Measurements from ENCODE around the gene INSIG1.

Gene INSIG1

DNA sequence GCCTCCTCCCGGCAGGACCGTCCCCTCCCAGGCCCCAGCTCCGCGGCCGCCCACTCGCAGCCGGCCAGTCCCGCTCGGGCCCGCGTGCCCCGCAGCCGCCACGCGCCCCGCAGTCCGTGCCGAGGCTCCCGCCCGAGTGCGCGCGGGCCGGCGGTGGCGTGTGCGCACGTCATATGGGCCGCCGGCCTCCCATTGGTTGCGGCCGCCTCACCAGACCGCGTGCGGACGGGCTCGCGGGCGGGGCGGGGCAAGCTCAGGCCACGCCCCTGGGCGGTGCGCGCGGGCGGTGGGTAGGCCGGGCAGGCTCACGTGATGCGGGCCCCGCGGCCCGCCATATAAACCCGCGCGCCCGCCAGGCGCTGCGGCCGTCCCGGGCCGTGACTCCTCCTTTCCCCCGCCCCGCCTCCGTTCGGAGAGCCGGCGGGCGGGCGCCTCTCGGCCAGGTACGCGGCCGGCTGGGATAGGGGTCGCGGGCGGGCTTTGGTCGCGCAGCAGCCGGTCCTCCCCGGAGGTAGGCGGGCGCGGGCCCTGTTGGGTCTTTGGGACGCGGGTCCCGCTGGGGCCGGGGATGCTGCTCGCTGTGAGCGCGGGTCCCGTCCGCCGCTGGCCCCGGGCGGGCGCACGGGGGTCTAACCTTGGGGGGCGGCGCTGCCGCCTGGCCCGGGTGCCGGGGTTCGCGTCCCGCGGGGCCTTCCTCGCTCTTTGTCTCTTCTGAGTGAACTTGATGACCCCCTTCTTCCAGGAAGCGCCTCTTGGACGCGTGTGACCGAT lies at the start of gene INSIG1:
TSS of gene INSIG1 (plus strand) at position 362 of the 771 bp plus-strand sequence. CDS start at position 770, 408 bp downstream.
- peak; percentile 72 for DNase-seq (ENCODE audit: low read depth)

DNA sequence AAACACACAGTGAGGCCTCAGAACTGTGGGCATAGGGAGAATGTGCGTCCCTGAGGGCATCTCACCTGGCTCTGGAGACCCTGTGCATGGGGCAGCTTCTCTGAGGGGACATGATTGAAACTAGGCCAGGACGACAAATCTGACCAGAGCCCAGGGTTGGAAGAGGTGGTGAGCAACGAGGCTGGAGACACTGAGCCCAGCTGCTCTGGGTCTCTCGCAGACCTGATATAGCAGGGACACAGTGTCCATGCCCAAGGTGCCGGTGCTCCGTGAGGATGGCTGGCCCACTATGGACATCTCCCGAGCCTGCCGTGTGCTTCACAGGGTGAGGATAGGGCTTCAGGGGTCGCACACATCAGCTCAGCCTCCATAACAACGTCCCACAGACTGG lies 49.3 kb upstream of the INSIG1 start:
- no peak for DNase-seq (ENCODE audit: low read depth)

DNA sequence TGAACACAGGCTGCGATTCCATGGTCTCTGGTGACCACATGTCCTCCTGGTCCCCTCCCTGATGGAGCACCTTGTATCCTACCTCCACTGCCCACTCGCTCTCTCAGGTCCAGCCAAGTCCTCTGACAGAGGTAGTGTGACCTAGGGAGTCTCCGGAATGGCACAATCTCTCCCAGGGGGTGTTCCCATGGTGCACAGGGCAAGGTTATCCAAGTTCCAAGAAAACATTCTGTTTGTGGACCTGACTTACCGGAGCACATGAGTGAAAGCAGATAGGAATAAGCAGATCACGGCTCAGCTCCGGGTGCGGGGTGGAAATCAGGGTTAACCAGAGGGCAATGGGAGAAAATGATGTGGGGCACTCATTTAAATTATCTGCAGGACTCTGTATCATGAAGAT lies 45.8 kb upstream of the INSIG1 start:
- DNase-seq (ENCODE audit: low read depth) = no peak

DNA sequence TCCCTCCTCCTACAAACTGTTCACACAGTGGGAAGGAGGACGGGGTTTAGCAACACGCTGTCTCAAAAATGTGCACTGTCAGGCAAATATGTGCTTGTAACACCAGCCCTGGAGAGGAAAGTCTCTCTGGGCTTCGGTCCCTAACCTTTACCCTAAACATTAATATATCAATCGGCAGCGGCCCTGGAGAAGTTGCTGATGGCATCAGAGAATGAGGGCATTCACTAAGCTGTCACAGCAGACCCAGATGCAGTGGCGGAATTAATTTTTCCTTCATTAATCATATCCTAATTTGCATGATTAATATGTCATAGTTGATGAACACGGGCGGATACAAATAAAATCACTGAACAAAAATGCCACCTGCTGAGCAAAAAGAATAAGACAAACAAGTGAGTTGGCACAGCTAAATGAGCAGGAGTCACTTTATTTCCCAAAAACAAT lies 45.2 kb upstream of the INSIG1 start:
- DNase-seq (ENCODE audit: low read depth) = no peak

DNA sequence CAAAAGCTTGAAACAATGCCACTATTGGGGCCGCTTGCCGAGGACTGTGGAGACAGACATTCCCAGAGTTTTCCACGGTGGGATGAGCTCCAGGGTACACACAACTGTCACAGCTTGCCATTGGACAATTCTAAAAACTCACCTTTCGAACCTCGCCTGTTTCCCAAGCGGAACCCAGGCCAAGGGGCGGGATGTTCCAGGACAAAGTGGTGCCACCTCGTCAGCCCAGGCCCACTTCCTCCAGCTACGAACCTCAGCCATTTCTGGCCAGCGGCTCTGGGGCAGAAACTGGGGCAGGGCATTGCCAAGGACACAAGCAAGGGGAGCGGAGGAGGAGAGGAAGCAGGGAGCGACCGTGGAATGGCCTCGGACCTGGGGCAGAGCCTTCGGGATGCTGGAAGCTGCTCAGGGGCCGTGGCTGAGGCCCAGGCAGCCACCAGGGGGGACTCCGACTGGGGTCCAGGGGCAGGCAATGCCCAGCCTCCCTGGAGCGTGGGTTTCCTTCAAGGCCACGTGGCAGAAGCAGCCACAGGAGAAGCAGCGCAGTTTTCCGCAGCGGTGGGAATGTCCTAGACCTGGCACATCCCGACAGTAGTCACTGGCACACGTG lies 44.7 kb upstream of the INSIG1 start:
- DNase-seq (ENCODE audit: low read depth) = no peak

DNA sequence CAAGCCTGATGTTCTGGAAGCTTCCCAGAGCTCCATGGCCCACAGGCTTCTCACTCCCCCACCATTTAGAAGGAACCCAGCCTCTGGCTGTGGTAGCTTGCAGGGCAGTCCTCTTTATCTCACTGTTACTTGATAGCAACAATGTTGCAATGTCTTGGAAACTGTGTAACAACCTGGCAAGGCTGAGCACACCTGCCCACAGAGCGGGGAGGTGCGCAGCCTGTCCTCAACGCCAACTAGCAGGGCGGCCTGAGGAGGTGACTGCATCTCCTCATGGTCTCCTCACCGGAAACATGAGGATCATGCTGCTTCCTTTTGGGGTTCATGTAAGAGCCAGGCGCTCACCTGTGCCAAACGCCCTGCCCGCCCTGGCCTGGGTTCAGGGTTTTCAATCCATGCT lies 43.7 kb upstream of the INSIG1 start:
- no peak for DNase-seq (ENCODE audit: low read depth)

DNA sequence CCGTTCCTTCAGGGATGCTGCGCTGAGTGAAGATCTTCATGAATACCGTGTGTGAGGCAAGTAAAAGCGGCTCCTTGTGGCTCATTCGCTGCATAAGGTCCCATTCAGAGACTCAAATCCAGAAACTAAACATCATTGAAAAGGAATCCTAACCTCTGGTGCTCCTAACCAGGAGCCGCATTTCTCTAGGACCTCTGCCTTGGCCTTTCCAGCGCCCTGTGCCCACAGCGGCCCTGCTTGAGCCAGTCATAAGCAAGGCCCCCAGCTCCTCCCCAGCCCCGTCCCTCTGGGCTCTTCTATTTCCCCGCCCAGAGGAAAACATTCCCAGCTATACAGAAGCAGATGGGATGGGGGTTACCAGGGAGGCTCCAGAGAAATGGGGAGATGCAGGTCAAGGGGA lies 42.6 kb upstream of the INSIG1 start:
- DNase-seq (ENCODE audit: low read depth) = no peak

DNA sequence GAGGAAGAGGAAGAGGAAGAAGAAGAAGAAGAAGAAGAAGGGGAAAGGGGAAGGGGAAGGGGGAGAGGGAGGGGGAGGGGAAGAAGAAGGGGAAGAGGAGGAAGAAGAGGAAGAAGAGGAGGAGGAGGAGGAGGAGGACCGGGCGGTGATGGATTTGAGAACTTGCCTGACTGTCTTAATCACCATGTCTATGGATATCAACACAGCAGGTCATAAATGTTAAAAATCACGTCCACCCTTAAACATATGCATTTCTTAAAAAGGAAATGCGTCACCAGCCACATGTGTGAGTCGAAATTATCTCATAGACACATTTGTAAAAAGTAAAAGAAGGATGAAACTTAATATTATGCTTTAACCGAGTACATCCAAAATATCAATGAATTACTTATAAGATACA lies 42.1 kb upstream of the INSIG1 start:
- DNase-seq (ENCODE audit: low read depth) = no peak

DNA sequence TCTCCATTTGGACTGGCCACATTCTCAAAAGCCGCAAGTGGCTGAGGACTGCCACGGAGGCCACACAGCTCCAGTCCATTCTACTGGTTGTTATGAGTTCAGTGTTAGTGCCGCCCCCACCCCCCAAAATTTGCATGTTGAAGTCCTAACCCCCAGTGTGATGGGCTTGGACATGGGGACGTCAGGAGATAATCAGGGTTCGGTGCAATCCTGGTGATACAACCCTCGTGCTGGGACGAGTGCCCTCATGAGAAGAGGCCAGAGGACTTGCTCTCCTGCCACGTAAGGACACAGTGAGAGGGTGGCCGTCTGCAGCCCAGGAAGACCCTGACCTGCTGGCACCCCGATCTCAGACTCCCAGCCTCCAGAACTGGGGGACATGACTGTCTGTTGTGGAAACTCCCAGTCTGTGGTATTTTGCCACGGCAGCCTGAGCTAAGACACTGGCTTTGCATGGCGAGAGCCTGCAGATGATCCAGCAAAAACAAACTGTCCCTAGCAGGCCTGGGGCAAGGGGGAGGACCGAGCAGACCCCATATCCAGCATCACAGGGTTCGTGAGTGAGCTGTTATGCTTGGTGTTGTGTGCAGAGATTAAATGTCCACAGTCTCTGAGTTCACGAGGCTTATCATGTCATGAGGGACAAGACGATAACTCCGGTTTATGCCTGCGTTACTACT lies 41.5 kb upstream of the INSIG1 start:
- DNase-seq (ENCODE audit: low read depth) = no peak

DNA sequence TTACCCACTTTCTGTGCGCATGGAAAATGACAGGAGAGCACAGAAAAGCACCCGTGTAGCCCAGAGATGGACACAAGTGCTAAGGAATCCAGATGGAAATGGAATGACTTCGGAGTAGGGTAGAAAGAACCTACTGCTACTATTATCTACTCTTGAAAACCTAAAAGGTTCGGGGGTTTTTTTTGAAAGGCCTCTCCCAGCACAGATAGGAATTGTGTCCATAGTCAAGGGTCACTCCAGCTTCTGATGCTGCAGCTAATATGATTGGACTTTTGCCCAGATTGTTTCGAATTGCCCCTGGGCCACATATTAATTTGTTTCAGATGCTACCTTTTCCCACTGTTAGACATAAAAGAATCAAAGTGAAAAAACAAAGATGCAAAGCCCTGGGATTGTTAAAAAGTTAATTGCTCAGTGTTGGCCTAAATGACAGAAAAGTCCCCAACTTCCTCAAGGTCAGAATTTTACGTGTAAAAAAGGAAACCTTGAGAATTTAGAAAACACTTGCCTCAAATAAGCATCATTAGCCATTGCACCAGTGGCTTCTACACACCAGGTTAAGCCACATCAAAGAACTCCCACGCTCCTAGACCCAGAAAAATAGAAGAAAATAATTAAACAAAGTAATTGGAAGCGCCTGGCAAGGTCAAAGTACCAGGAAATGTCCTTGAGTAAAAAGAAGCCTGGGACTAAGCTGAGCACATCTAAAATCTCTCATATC lies 40.8 kb upstream of the INSIG1 start:
- DNase-seq (ENCODE audit: low read depth) = no peak

DNA sequence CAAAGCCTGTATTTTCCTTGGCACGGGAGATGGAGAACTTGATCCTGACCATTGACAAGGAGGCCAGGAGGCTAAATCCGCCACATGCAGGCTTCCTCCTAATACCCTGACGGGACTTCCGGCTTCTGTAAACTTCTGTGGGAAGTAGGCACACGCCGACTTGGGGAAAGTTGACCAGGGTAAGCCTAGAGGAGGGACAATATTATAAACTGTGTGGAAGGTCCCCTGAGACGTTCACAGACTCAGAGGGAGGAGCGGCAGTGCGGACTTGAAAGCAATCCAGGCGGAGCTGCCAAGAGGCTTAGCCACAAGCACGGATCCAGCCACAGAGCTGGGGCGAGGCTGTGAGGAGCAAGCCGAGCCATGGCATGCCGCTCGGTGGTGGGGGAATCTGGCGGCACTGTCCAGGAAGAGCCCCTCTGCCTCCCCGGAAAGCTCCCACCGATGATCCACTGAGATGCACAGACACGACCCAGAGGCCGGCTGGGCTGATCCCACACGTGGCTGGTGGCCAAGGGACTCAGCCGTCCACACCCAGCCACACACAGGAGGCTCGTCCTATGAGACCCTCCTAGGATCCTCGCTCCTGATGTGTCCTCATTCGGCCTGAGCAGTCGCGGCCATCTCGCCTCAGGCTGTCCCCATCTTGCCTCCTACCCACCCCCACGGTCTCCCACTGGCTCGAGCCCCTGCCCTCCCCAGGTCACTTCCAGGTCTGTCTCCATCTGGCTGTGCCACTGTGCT lies 40.0 kb upstream of the INSIG1 start:
- DNase-seq (ENCODE audit: low read depth) = no peak

DNA sequence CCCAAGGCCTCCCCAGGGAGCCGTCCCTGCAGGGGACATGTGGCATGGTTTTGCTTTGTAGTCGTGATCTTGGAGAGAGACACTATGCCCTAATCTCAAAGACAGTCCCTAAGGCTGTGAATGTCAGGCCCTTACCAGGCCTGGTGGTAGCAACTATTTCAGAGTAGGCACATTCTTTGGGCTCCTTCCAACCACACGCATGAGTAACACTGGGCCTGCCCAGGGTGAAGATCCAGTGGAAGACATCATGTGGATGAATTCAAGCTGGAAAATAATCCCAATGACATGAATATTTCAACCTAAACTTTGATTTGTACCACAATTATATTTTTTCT lies 39.5 kb upstream of the INSIG1 start:
- DNase-seq (ENCODE audit: low read depth) = no peak

DNA sequence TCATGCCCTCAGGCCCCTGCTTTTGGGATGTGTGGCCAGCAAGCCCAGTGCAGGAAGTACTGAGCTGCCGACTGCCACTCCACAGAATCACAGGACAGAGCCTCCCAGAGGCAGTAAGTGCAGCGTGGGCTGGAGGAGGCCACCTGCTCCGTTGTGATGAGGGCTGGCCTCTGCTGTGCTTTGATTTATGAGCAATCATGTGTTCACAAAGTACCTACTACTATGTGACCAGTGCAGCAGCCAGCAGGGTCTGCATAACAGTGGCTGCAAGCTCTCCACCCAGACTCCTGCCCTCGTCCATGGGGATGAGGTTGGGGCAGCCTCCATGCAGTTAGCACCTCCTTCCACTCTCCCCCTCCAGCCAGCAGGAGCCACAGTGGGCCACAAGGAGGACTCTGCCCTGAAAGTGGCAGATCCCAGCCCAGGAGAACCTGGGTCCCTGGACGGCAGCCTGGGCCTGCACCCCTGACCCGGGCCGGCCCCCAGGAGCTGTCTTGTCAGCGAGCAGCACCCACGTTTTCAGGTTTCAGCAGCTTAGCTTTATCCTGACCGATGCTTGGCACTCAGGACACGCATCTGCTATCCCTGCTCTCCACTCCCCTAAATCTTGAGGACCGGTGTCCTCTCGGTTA lies 37.7 kb upstream of the INSIG1 start:
- DNase-seq (ENCODE audit: low read depth) = no peak

DNA sequence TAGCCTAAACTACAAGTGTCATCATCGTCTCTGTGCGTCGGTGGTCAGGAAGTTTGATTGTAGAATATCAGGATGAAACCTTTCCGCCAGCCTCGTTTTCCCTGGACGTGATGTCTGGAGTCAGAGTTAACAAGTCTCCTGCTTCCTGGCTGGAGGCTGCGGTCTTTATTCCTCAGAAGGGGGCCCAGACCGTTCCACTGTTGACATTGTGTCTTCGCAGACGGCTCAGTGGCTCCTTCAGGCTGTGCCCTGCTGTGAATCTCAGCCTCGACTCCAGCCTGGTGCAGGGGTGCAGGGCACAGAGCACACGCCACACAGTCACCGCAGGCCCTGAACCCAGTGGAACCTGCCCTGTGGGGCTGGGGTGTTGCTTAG lies 37.2 kb upstream of the INSIG1 start:
- no peak for DNase-seq (ENCODE audit: low read depth)

DNA sequence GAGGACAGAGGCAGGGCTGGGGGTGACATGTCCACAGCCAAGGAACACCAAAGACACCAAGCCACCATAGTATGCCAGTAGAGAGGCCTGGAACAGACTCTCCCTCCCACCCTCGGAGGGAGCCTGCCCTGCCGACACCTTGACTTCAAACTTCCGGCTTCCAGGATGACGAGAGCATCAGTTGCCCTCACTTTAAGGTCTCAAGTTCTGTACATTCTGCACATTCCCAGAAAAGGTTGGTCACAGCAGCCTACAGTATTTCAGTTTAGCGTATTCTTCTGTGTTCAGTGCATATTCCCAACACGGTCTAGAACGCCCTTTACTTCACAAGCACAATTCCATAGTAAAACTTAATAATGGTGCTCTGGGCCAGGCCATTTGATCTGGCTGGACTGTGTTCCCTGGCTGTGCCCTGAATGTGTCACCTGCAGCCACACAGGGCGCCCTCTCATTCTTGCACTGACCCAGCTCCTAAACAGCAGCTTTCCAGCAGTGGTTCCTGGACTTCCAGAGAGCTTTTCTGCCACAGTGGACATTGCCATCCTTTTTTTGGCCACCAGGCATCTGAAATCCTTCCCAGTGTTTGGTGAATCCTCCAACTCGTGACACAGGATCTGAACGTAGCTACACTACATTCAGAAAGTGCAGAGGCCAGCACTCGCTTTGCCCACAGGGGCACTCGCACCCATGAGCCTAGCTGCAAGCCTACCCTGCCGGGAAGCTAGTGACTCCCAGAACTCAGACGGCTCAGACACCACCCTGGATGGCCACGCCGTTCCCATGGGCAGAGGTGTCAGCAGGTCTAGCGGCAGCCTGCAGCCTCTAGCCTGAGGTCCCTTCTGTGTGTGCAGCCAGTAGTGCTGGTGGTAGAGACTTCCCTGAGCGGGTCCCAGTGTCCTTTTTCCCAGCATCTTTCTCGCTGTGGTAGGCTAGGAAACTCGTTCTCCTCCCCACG lies 36.4 kb upstream of the INSIG1 start:
- no peak for DNase-seq (ENCODE audit: low read depth)

DNA sequence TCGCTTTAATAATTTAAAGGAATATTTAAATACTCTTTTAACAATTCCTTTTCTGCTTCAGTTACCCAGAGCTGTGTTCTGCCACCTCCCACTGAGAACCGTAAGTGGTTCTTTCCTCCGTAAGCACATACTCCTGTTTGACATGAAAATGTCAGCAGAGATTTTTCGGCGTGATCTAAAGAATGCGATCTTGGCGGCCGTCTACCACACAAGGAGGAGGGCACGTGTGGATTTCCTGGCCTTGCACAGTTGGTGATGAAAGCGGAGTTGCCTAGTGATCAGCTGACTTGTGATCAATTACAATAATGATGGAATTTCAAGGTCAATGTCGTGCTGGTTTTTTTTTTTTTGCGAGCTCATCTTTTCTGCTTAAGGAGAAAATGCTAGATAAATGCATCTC lies 35.6 kb upstream of the INSIG1 start:
- no peak for DNase-seq (ENCODE audit: low read depth)

DNA sequence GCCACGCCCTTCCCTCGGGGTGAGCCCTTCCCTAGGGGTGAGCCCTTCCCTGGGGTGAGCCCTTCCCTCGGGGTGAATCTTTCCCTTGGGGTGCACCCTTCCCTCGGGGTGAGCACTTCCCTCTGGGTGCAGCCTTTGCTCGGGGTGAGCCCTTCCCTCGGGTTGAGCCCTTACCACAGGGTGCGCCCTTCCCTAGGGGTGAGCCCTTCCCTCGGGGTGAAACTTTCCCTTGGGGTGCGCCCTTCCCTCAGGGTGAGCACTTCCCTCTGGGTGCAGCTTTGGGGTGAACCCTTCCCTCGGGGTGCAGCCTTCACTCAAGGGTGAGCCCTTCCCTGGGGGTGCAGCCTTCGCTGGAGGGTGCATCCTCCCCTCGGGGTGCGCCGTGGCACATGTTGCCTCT lies 34.6 kb upstream of the INSIG1 start:
- no peak for DNase-seq (ENCODE audit: low read depth)

DNA sequence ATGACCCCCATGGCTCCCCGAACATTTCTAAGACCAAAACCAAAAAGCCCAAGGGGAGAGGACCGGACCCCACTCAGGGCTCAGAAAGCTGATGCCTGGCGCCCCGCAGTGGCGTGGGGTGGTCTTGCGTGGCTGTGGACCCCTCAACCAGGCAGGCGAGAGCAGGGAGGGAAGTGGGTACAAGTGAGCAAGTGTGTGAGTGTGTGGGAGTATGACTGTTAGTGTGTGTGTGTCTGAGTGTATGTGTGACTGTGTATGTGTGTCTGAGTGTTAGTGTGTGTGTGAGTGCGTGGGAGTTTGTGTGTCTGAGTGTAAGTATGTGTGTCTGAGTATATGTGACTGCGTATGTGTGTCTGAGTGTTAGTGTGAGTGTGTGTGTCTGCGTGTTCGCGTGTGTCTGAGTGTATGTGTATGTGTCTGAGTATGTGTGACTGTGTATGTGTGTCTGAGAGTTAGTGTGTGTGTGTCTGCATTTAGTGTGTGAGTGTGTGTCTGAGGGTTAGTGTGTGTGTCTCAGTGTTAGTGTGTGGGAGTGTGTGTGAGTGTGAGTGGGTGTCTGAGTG lies 34.0 kb upstream of the INSIG1 start:
- DNase-seq (ENCODE audit: low read depth) = no peak

DNA sequence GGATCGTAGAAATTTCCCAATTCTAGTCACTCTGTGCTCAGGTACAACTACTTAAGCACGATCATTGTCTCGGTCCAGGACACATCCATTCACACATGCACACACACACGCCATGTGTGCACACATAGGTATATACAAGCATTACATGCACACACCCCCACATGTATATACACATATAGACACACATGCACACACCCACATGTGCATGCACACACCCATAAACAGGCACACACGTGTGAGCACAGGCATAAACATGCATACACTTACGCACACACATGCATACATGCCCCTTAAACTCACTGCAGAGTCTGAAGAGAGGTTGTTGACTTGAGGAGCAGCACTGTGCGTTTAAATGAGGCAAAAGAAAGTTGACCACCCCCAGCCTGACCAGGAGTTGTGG lies 32.5 kb upstream of the INSIG1 start:
- DNase-seq (ENCODE audit: low read depth) = no peak

DNA sequence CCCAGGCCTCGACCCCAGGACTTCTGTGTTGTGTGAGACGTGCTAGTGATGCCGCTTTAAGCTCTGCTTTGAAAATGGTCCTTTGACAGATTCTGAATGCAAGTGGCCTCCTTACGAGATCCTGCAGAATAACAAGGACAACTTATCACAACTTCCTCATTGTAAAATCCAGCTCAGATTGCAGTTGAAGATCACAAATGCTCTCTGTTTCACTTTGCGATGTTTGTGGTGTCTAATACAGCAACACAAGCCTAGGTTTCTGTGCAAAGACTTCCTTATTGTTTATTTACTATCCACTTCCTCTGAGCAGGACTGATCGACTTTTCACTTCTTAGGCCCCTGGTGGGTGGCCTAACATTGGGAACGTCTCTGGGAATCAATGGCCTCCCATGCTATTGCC lies 31.7 kb upstream of the INSIG1 start:
- no peak for DNase-seq (ENCODE audit: low read depth)

All from CMK (cell line).